Trophoblast cell (in vitro differentiated cells and primary cell): ENCODE measurements around the gene PTPRM.

Source experiments
- DNase-seq, 2 donors: peaks; one replicate each; pipeline ENCODE4 v3.0.0-alpha.2; 2016
- H2AFZ ChIP-seq: 2 replicates; pipeline ENCODE4 v1.6.1; 2013; ENCODE audit warnings: low read length, moderate library complexity, mild to moderate bottlenecking; ENCODE audit not compliant: insufficient read depth, poor library complexity
- H2AK5ac ChIP-seq: 2 replicates; pipeline ENCODE4 v1.6.1; 2013; ENCODE audit warnings: mild to moderate bottlenecking, low read length
- H2BK120ac ChIP-seq: 2 replicates; pipeline ENCODE4 v1.6.1; 2013; ENCODE audit warnings: low read length, mild to moderate bottlenecking, moderate library complexity; ENCODE audit not compliant: insufficient read depth, poor library complexity
- H2BK12ac ChIP-seq: 2 replicates; pipeline ENCODE4 v1.6.1; 2013; ENCODE audit warnings: mild to moderate bottlenecking, low read length, moderate library complexity
- H2BK5ac ChIP-seq: 2 replicates; pipeline ENCODE4 v1.6.1; 2013; ENCODE audit warnings: low read length, low read depth, moderate library complexity, mild to moderate bottlenecking; ENCODE audit not compliant: poor library complexity
- H3K14ac ChIP-seq: 2 replicates; pipeline ENCODE4 v1.6.1; 2013; ENCODE audit warnings: mild to moderate bottlenecking, low read length
- H3K18ac ChIP-seq: 2 replicates; pipeline ENCODE4 v1.6.1; 2013; ENCODE audit warnings: mild to moderate bottlenecking, low read length
- H3K23ac ChIP-seq: 2 replicates; pipeline ENCODE4 v1.6.1; 2013; ENCODE audit warnings: low read length
- H3K27ac ChIP-seq: 2 replicates; pipeline ENCODE4 v1.5.1; 2013; ENCODE audit warnings: low read depth, mild to moderate bottlenecking, inconsistent platforms, low read length, moderate library complexity
- H3K27me3 ChIP-seq: 2 replicates; pipeline ENCODE4 v1.6.1; 2013; ENCODE audit warnings: inconsistent platforms, mild to moderate bottlenecking, low read length, moderate library complexity; ENCODE audit not compliant: insufficient read depth
- H3K36me3 ChIP-seq, 2 experiments: 1 replicate in 1 of 2; 2 replicates in 1 of 2; pipeline ENCODE4 v1.6.1; 2013; ENCODE audit warnings: low read length in 2 of 2, mild to moderate bottlenecking in 2 of 2, moderate library complexity in 1 of 2; ENCODE audit not compliant: insufficient read depth in 2 of 2, control insufficient read depth in 1 of 2
- H3K4ac ChIP-seq: 2 replicates; pipeline ENCODE4 v1.6.1; 2013; ENCODE audit warnings: low read depth, mild to moderate bottlenecking, low read length, moderate library complexity
- H3K4me1 ChIP-seq, 2 experiments: 1 replicate in 1 of 2; 2 replicates in 1 of 2; pipeline ENCODE4 v1.6.1; 2013; ENCODE audit warnings: low read length in 2 of 2, mild to moderate bottlenecking in 2 of 2, moderate library complexity in 1 of 2; ENCODE audit not compliant: insufficient read depth in 2 of 2, control insufficient read depth in 1 of 2
- H3K4me2 ChIP-seq: 2 replicates; pipeline ENCODE4 v1.6.1; 2013; ENCODE audit warnings: inconsistent platforms, mild to moderate bottlenecking, low read length, moderate library complexity
- H3K4me3 ChIP-seq: 2 replicates; pipeline ENCODE4 v1.5.1; 2013; ENCODE audit warnings: mild to moderate bottlenecking, low read depth, low read length, inconsistent platforms
- H3K79me1 ChIP-seq: one replicate; pipeline ENCODE4 v1.6.1; 2013; ENCODE audit warnings: low read length
- H3K79me2 ChIP-seq: 2 replicates; pipeline ENCODE4 v1.6.1; 2013; ENCODE audit warnings: low read length, mild to moderate bottlenecking; ENCODE audit not compliant: control insufficient read depth, insufficient read depth, poor library complexity
- H3K9ac ChIP-seq: 2 replicates; pipeline ENCODE4 v1.6.1; 2013; ENCODE audit warnings: mild to moderate bottlenecking, low read length
- H3K9me3 ChIP-seq: 2 replicates; pipeline ENCODE4 v1.6.1; 2013; ENCODE audit warnings: low read depth, mild to moderate bottlenecking, control low read depth, inconsistent platforms, low read length; ENCODE audit not compliant: insufficient read depth
- H4K12ac ChIP-seq: 2 replicates; pipeline ENCODE4 v1.6.1; 2013; ENCODE audit warnings: low read depth, mild to moderate bottlenecking, low read length, moderate library complexity
- H4K8ac ChIP-seq: 2 replicates; pipeline ENCODE4 v1.6.1; 2013; ENCODE audit warnings: low read depth, mild to moderate bottlenecking, low read length, moderate library complexity
- H4K91ac ChIP-seq: one replicate; pipeline ENCODE4 v1.6.1; 2013; ENCODE audit warnings: low read depth, mild to moderate bottlenecking, low read length, moderate library complexity
- WGBS: extraction: QIAGEN DNeasy Blood & Tissue Kit; methylation state at CpG from one replicate; pipeline ENCODE4 v1.1.7; 2013; ENCODE audit warnings: missing lambda C conversion rate; ENCODE audit not compliant: insufficient read length, insufficient coverage; ENCODE audit errors: extremely low coverage; 5-methylcytosine and 5-hydroxymethylcytosine counted together

Gene PTPRM

GRCh38 chr18:8133032-8133431 is 565.9 kb downstream of the PTPRM start:
- H3K9me3 ChIP-seq = no peaks in the 10 kb centered on the region
- H3K27ac ChIP-seq = no peak overlapping the region
- H2AFZ ChIP-seq = no peak overlapping the region
- DNase-seq = no peak
- no peak overlapping the region for H4K91ac ChIP-seq
- H3K23ac ChIP-seq = no peak overlapping the region
- H2BK12ac ChIP-seq = no peak overlapping the region
- H3K18ac ChIP-seq = no peak overlapping the region
- H2BK5ac ChIP-seq = no peak overlapping the region
- no peak overlapping the region for H3K9ac ChIP-seq
- no peak overlapping the region for H4K8ac ChIP-seq
- peaks cover 0 to 1% of the 10 kb centered on the region in 2 experiments for H3K36me3 ChIP-seq
- no peaks in the 10 kb centered on the region for H3K27me3 ChIP-seq
- H4K12ac ChIP-seq = no peak overlapping the region
- H2BK120ac ChIP-seq = no peak overlapping the region
- no peak overlapping the region for H3K4me3 ChIP-seq
- no peaks in the 10 kb centered on the region for H3K79me2 ChIP-seq
- no peaks in the 10 kb centered on the region for H3K79me1 ChIP-seq
- H2AK5ac ChIP-seq = no peak overlapping the region
- no peaks in the 10 kb centered on the region for H3K4me1 ChIP-seq
- no peak overlapping the region for H3K4me2 ChIP-seq
- no peak overlapping the region for H3K14ac ChIP-seq
- H3K4ac ChIP-seq = no peak overlapping the region

- Histone ChIP-seq H4K91ac (no peak overlapping the region), H3K79me2 (no peaks in the 10 kb centered on the region), H3K4me1 (no peaks in the 10 kb centered on the region), H2BK120ac (no peak overlapping the region), H2AFZ (no peak overlapping the region), H2AK5ac (no peak overlapping the region), H3K4me2 (no peak overlapping the region), H4K8ac (no peak overlapping the region), H3K14ac (no peak overlapping the region), H2BK5ac (no peak overlapping the region), H4K12ac (no peak overlapping the region), H3K27me3 (no peaks in the 10 kb centered on the region), H3K36me3 (peaks cover 0 to 1% of the 10 kb centered on the region in 2 experiments), H3K4ac (no peak overlapping the region), H3K23ac (no peak overlapping the region), H2BK12ac (no peak overlapping the region), H3K27ac (no peak overlapping the region), H3K4me3 (no peak overlapping the region), H3K9me3 (no peaks in the 10 kb centered on the region), H3K79me1 (no peaks in the 10 kb centered on the region), H3K18ac (no peak overlapping the region), H3K9ac (no peak overlapping the region)
- no CpG with 5 or more reads among the region's 1 CpG for WGBS
- no peak for DNase-seq
These were observed 566.8 kb downstream of the PTPRM start for GRCh38 chr18:8133888-8134287.

- H2BK12ac ChIP-seq = no peak overlapping the region
- no peak overlapping the region for H2BK5ac ChIP-seq
- no peak for DNase-seq
- no peak overlapping the region for H2AFZ ChIP-seq
- H3K23ac ChIP-seq = no peak overlapping the region
- H3K9ac ChIP-seq = no peak overlapping the region
- H3K4me3 ChIP-seq = no peak overlapping the region
- no peak overlapping the region for H2BK120ac ChIP-seq
- no peak overlapping the region for H4K8ac ChIP-seq
- H3K36me3 ChIP-seq = no peaks in the 10 kb centered on the region
- H2AK5ac ChIP-seq = no peak overlapping the region
- H3K4me2 ChIP-seq = no peak overlapping the region
- H3K18ac ChIP-seq = no peak overlapping the region
- H3K27me3 ChIP-seq = no peaks in the 10 kb centered on the region
- no peak overlapping the region for H3K14ac ChIP-seq
- WGBS = no CpG with 5 or more reads among the region's 10 CpGs
- peaks cover 0 to 4% of the 10 kb centered on the region in 2 experiments for H3K4me1 ChIP-seq
- no peaks in the 10 kb centered on the region for H3K9me3 ChIP-seq
- no peak overlapping the region for H4K12ac ChIP-seq
- no peak overlapping the region for H4K91ac ChIP-seq
- H3K79me1 ChIP-seq = no peaks in the 10 kb centered on the region
- H3K79me2 ChIP-seq = no peaks in the 10 kb centered on the region
- H3K27ac ChIP-seq = no peak overlapping the region
- H3K4ac ChIP-seq = no peak overlapping the region
These were observed 572.0 kb downstream of the PTPRM start for GRCh38 chr18:8139127-8139527.

GRCh38 chr18:8139891-8140406 is 572.8 kb downstream of the PTPRM start:
- no peak overlapping the region for H2AK5ac ChIP-seq
- H3K27ac ChIP-seq = no peak overlapping the region
- no peak for DNase-seq
- no peak overlapping the region for H3K18ac ChIP-seq
- H2BK5ac ChIP-seq = no peak overlapping the region
- no peak overlapping the region for H3K4ac ChIP-seq
- no peak overlapping the region for H4K8ac ChIP-seq
- H3K9ac ChIP-seq = no peak overlapping the region
- WGBS = no CpG with 5 or more reads among the region's 7 CpGs
- no peaks in the 10 kb centered on the region for H3K36me3 ChIP-seq
- peaks cover 0 to 4% of the 10 kb centered on the region in 2 experiments for H3K4me1 ChIP-seq
- H3K14ac ChIP-seq = no peak overlapping the region
- H3K4me3 ChIP-seq = no peak overlapping the region
- no peaks in the 10 kb centered on the region for H3K27me3 ChIP-seq
- no peak overlapping the region for H2BK120ac ChIP-seq
- H2BK12ac ChIP-seq = no peak overlapping the region
- no peaks in the 10 kb centered on the region for H3K79me2 ChIP-seq
- no peak overlapping the region for H3K4me2 ChIP-seq
- no peaks in the 10 kb centered on the region for H3K79me1 ChIP-seq
- H4K91ac ChIP-seq = no peak overlapping the region
- H3K23ac ChIP-seq = no peak overlapping the region
- no peaks in the 10 kb centered on the region for H3K9me3 ChIP-seq
- no peak overlapping the region for H4K12ac ChIP-seq
- H2AFZ ChIP-seq = no peak overlapping the region
